ENCODE data around the gene OGFR.

The OGFR gene

DNA sequence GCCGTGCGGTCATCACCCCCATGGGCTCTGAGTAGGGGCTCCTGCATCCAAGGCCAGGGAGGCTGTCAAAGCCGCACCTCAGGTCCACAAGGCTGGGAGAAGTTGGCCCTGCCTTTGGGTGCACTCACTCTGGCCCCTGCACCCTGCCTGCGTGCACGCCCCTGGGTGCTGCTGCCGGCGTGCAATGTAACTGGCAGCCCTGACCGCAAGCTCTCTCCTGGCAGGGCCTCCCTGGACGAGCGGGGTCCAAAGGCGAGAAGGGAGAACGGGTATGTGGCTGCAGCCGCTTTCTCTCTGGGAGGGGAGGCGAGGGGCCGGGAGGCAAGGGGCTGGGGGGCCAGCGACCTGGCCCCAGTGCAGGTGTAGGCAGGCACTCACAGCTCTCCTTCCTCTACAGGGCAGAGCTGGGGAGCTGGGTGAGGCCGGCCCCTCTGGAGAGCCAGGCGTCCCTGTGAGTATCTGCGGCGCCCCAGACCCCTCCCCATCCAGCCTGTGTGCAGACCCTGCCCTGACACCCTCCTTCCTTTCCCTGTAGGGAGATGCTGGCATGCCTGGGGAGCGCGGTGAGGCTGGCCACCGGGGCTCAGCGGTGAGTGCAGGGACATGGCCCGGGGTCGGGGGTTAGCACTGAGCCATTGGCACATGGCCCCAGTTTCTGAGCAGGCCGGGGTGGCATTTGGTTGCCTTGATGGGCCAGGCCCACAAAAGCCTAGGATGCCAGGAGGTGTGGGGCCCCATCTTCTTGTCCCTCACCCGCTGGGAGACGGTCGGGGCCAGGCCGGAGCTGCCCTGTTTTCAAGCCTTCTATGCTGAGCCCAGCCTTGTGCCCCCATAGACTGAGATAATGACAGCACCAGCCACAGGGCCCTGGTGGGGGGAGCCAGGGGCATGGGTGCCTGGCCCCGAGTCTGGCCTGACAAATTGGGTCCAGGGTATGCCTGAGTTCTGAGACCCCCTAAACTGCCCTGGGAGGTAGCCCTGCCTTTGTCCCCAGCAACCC, 24.9 kb downstream of the OGFR start:
- Mint-ChIP-seq H3K27me3 (no peaks in the 10 kb centered on the region), H3K4me3 (no peak overlapping the region), H3K4me1 (peaks cover 3% of the 10 kb centered on the region), H3K36me3 (no peaks in the 10 kb centered on the region), H3K9me3 (no peaks in the 10 kb centered on the region), H3K27ac (no peak overlapping the region)

DNA sequence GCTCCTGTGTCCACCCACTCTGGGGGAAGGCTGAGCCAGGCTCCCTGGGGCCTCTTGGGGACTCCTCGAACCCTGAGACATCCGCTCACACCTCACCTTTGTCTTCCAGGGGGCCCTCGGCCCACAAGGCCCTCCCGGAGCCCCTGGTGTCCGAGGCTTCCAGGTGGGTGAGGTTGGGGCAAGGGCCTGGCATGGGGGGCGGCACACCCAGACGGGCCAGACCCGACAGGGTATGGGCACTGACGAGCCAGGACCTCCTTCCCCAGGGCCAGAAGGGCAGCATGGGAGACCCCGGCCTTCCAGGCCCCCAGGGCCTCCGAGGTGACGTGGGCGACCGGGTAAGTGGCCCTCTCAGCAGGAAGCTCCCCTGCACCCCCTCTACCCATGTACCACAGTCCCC, 25.6 kb downstream of the OGFR start:
- peaks cover 3% of the 10 kb centered on the region for H3K4me1 Mint-ChIP-seq
- no peaks in the 10 kb centered on the region for H3K9me3 Mint-ChIP-seq
- H3K27me3 Mint-ChIP-seq, result no peaks in the 10 kb centered on the region
- no peaks in the 10 kb centered on the region for H3K36me3 Mint-ChIP-seq
- no peak overlapping the region for H3K27ac Mint-ChIP-seq
- no peak overlapping the region for H3K4me3 Mint-ChIP-seq

DNA sequence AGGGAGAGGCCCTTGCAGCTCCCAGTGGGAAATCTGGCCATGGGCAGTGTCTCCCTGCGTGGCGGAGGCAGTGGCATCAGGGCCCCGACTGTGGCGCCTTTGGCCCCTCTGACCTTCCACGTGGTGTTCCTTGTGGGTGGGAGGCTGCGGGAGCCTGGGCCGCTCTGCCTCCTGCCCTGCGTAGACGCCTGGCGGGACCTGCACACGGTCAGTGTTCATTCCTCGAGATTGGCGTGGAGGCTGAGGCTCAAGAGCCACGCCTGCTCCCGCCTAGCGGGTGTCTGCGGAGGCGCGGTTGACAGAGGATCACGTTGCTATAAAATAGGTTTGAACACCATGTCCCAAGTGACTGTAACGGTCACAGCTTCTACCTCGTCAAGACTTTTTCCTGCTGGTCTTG, 26.2 kb downstream of the OGFR start:
- Mint-ChIP-seq H3K9me3 (no peaks in the 10 kb centered on the region), H3K27me3 (no peaks in the 10 kb centered on the region), H3K4me1 (peaks cover 3% of the 10 kb centered on the region), H3K4me3 (no peak overlapping the region), H3K27ac (no peak overlapping the region), H3K36me3 (no peaks in the 10 kb centered on the region)

DNA sequence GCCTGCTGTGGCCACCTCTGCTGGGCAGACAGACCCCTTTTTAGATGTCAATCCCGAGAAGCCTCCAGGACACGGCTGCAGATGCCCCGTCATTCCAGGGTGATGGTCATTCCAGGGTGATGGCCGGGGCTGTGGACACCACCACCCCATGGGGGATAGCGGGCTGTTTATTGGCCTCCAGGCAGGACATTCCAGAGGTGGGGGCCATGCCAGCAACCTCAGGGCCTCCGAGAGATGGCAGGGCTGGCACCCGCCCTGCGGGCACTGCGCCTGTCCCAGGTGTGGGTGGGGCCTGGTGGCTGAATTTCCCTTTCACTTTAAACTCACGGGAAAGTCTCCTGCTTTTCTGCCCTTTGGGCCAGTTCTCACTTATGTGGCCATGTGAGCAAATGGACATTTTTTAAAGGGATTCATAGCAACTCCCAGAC, 26.7 kb downstream of the OGFR start:
- Mint-ChIP-seq H3K4me3 (no peak overlapping the region), H3K27ac (no peak overlapping the region), H3K9me3 (no peaks in the 10 kb centered on the region), H3K36me3 (no peaks in the 10 kb centered on the region), H3K27me3 (no peaks in the 10 kb centered on the region), H3K4me1 (peaks cover 3% of the 10 kb centered on the region)

DNA sequence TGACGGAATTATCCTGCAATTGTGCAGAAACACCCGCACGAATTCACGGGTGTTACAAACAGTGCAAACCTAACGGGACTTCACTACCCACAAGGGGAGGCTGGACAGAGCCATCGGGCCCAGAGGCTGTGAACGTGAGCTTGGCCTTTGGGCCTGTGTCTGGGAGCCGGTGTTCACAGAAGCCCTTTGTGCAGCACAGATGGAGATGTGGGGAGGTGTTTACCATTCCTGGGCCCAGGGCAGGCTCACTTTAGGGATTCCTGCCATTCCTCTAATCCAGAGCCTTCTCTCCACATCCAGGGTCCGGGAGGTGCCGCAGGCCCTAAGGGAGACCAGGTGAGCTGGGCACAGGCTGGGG, 27.2 kb downstream of the OGFR start:
- Mint-ChIP-seq H3K4me1 (peaks cover 3% of the 10 kb centered on the region), H3K27ac (no peak overlapping the region), H3K36me3 (no peaks in the 10 kb centered on the region), H3K9me3 (no peaks in the 10 kb centered on the region), H3K27me3 (no peaks in the 10 kb centered on the region), H3K4me3 (no peak overlapping the region)

DNA sequence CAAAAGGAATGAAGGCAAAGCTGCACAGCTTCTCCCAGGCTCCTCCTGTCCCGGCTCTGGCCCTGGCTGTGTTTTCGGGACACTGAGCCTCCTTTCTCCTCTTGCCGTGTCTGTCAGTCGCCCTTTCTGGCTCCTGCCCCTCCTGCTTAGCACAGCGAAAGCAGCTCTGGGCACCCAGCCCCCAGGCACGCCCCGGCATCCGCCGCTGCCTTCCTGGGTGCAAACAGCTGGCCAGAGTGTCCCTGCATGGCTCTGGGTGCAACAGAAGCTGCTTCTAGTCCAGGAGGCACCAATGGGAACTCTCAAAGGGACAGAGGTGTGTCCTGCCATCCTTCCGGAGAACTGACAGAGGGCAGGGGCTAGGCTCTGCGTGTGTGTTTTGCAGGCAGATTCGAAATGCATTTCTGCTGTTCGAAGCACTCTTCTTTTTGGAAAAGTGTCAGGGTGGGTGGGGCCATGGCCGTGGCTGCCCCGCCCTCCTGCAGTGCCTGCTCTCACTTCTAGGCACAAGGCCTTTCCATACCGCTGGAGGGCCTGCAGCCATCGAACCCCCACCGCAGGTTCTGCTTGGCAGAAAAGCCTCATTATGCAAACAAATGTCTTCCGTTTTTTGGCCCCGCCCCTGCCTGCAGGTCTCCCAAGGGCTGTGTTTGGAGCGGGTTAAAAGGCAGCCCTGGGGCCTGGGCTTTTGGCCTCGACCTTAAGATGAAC, 27.7 kb downstream of the OGFR start:
- Mint-ChIP-seq H3K27ac (no peak overlapping the region), H3K4me3 (no peak overlapping the region), H3K27me3 (no peaks in the 10 kb centered on the region), H3K4me1 (peaks cover 3% of the 10 kb centered on the region), H3K9me3 (no peaks in the 10 kb centered on the region), H3K36me3 (no peaks in the 10 kb centered on the region)

DNA sequence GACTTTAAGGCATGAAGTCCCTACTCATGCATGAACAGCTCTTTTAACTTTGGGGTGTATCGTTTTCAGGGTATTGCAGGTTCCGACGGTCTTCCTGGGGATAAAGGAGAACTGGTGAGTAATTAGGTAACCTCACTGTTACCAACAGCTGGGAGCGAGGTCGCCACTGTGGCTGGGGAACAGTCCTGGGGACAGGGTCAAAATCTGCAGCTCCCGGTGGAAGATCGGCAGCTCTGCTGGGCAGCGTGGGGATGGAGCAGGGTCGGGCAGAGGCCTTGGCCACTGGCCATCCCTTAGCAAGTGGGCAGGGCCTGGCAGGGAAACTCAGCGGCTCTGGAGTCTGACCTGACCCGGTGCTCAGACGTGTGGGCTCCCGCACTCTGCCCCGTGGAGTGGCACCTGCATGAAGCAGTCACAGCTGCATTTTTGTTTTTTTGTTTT, 28.3 kb downstream of the OGFR start:
- Mint-ChIP-seq H3K27ac (no peak overlapping the region), H3K4me1 (peaks cover 3% of the 10 kb centered on the region), H3K9me3 (no peaks in the 10 kb centered on the region), H3K27me3 (no peaks in the 10 kb centered on the region), H3K4me3 (no peak overlapping the region), H3K36me3 (no peaks in the 10 kb centered on the region)

DNA sequence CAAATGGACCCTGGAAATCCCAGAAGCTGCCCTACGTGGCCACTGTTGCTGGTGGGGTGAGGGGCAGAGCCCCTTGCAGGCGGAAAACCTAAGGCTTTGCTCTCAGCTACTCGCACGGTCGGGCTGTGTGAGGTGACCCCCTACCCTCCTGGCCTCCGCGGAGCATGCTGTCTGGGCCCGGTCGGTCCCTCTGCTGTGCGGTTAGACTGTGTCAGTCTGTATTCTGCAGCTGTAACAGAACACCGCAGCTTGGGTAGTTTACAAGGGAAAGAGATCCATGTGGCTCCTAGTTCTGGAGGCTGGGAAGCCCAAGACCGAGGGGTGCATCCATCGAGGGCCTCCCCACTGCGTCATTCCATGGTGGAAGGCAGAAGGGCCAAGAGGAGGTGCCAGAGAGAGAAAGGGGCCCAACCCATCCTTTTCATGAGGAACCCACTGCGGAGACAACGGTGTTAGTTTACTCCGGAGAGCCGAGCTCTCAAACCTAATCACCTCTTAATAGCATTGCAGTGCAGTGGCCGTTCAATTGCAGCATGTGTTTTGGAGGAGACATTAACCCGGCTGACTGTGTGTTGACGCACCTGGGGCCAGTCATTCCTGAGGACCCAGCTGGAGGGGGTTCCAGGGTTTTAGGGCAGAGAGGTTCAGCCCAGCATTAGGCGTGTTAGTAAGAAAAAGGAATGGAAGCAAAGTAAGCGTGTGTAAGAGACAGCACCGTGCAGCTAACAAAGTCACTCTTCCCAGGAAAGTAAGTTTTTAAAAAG, 30.5 kb downstream of the OGFR start:
- H3K36me3 Mint-ChIP-seq, result no peaks in the 10 kb centered on the region
- peaks cover 3% of the 10 kb centered on the region for H3K4me1 Mint-ChIP-seq
- H3K27me3 Mint-ChIP-seq, result no peaks in the 10 kb centered on the region
- H3K27ac Mint-ChIP-seq, result no peak overlapping the region
- no peaks in the 10 kb centered on the region for H3K9me3 Mint-ChIP-seq
- no peak overlapping the region for H3K4me3 Mint-ChIP-seq

DNA sequence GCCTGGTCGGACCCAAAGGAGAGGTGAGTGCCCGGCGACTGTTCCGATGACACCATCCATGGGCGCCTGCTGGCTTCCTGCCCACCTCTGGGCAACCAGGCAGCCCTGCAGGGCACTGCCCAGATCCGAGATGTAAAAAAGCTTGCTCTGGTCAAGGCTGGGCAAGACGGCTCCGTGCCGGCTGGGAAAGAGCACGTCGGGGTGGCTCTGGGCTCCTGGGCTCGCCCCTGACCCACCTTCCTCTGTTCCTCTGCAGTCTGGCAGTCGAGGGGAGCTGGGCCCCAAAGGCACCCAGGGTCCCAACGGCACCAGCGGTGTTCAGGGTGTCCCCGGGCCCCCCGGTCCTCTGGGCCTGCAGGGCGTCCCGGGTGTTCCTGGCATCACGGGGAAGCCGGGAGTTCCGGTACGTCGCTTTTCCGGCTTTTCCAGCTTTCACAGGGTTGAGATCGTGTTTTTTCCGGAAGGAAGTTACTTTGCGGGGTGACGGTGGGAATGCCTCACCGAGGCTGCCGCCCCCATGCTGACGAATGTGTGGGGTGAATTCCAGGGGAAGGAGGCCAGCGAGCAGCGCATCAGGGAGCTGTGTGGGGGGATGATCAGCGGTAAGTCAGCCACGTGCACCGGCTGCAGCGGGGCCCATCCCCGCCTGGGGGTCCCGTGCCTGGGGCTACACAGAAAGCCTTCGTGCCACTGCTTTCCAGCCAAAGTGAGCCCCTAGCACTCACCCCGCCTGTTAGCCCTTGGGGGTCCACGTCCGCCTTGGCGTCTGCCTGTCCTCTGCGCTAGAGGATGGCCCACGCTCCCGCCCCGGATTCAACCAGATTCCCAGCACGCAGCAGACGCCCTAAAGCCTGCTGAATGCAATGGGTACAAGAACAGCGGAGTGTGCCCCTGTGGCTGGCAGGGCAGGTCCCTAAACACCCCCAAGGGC, 31.6 kb downstream of the OGFR start:
- Mint-ChIP-seq H3K4me1 (peaks cover 3% of the 10 kb centered on the region), H3K27me3 (no peaks in the 10 kb centered on the region), H3K9me3 (no peaks in the 10 kb centered on the region), H3K4me3 (no peak overlapping the region), H3K27ac (no peak overlapping the region), H3K36me3 (no peaks in the 10 kb centered on the region)

DNA sequence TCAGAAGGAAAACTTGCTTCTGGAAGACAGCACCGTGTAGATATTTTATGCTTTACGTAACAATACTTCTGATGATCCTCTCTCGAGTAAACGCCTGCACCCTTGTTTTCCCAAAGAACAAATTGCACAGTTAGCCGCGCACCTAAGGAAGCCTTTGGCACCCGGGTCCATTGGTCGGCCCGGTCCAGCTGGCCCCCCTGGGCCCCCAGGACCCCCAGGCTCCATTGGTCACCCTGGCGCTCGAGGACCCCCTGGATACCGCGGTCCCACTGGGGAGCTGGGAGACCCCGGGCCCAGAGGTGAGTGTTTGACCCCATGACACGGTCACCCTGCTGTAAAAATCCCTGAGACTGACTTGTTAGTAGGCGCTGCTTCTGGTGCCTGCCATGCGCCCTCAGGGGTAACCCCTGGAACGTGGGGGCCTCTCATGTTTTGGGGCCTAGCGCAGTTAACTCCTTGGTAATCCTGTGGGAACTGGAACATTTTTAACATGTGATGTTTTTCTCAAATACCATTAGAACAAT, 32.4 kb downstream of the OGFR start:
- no peaks in the 10 kb centered on the region for H3K9me3 Mint-ChIP-seq
- no peaks in the 10 kb centered on the region for H3K36me3 Mint-ChIP-seq
- H3K27me3 Mint-ChIP-seq, result no peaks in the 10 kb centered on the region
- no peak overlapping the region for H3K27ac Mint-ChIP-seq
- H3K4me1 Mint-ChIP-seq, result no peaks in the 10 kb centered on the region
- H3K4me3 Mint-ChIP-seq, result no peak overlapping the region

DNA sequence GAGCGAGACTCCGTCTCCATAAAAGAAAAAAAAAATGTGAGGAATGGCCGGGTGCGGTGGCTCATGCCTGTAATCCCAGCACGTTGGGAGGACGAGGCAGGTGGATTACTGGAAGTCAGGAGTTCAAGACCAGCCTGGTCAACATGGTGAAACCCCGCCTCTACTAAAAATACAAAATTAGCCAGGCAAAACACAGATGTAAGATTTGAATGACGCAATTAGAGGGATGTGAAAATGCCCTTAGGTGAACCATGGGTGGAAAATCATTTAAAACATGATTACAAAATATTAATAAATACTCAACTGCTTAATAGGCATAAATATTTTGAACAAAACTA, 33.1 kb downstream of the OGFR start:
- Mint-ChIP-seq H3K27ac (no peak overlapping the region), H3K27me3 (no peaks in the 10 kb centered on the region), H3K4me1 (no peaks in the 10 kb centered on the region), H3K4me3 (no peak overlapping the region), H3K9me3 (no peaks in the 10 kb centered on the region), H3K36me3 (no peaks in the 10 kb centered on the region)

DNA sequence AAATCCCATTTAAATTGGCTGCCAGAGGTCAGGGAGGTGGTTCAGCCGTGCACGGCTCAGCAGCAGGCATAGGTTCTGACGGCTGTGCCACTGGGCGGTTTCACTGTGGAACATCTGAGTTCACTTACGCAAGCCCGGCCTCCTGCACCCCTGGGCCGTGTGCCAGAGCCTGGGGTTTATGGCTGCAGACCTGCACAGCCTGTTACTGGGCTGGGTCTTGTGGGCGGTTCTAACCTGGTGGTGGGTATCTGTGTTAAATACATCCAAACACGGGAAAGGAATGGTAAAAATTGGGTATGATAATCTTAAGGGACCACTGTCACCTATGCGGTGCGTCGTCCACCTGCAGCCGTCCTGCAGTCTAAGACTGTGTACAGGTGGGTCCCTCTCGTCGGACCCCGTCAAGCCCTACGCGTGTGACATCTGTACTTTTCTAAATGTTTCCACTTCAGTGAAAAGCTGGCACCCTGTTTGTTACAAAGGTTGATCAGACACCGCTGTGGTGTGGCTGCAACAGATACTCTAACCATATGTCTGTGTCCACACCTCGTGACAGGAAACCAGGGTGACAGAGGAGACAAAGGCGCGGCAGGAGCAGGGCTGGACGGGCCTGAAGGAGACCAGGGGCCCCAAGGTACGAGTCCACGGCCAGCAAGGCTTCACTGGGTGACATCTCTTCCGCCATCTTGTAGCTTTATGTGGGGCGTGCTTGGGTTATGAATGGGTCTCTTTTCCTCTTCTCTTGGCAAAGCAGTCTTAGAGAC, 33.7 kb downstream of the OGFR start:
- H3K36me3 Mint-ChIP-seq, result no peaks in the 10 kb centered on the region
- H3K4me1 Mint-ChIP-seq, result no peaks in the 10 kb centered on the region
- H3K27me3 Mint-ChIP-seq, result no peaks in the 10 kb centered on the region
- no peaks in the 10 kb centered on the region for H3K9me3 Mint-ChIP-seq
- no peak overlapping the region for H3K4me3 Mint-ChIP-seq
- no peak overlapping the region for H3K27ac Mint-ChIP-seq

DNA sequence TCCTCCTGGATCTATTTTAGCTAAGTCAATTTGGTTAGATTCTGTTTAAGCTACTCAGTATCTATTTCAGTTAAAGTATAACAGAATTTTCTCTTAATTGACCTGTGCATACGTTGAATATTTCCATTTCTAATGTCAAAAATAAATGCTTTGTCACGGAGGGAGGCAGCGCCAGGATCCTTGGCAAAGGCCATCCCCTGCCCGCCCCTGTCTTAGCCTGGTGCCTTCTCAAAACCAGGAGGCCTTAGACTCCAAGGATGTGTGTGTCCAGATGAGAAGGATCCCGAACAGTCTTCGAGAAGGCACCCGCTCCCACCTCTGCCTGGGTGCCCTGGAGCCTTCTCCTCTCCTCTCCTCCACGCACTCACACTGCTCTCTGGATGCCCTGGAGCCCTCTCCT, 34.6 kb downstream of the OGFR start:
- H3K4me3 Mint-ChIP-seq, result no peak overlapping the region
- H3K4me1 Mint-ChIP-seq, result no peaks in the 10 kb centered on the region
- no peaks in the 10 kb centered on the region for H3K9me3 Mint-ChIP-seq
- H3K36me3 Mint-ChIP-seq, result peaks cover 2% of the 10 kb centered on the region
- H3K27me3 Mint-ChIP-seq, result no peaks in the 10 kb centered on the region
- H3K27ac Mint-ChIP-seq, result no peak overlapping the region

DNA sequence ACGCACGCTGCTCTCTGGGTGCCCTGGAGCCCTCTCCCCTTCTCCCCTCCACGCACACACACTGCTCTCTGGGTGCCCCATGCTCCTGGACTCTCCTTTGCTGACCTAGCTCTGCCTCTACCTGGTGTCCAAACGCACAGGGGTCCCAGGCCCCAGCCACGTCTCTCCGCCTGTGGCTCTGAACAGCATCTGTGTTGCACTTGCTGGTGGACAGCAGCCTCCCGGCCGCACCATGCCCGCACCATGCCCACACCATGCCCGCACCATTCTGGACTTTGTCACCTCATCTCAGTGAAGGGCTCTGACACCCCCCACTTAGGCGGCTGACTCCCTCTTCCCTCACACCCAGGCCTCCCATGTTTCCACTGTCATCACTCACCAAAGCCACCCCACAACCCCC, 35.2 kb downstream of the OGFR start:
- H3K27me3 Mint-ChIP-seq, result no peaks in the 10 kb centered on the region
- peaks cover 2% of the 10 kb centered on the region for H3K36me3 Mint-ChIP-seq
- no peaks in the 10 kb centered on the region for H3K4me1 Mint-ChIP-seq
- H3K9me3 Mint-ChIP-seq, result no peaks in the 10 kb centered on the region
- H3K27ac Mint-ChIP-seq, result no peak overlapping the region
- no peak overlapping the region for H3K4me3 Mint-ChIP-seq
